Immature natural killer cell (primary cell): ENCODE results near the gene SOD1. TPM values are rescaled to one million over a fixed set of nuclear protein-coding genes. Genes with fewer than 3 reads are reported as not detected.
A peak's percentile ranks its signal among the peaks of the same experiment; 100 is the strongest.
"Not testable (repeated sequence)": the region's sequence is repeated elsewhere in the genome, so short reads cannot be mapped to it uniquely, and the experiment has no call there.

Source experiments
- DNase-seq, 3 donors: peaks; one replicate each; pipeline ENCODE4 v3.0.0; 2022; ENCODE audit warnings: mixed read lengths in 1 of 3
- H3K27ac Mint-ChIP-seq, 6 donors: one replicate each; pipeline ENCODE4 v1.8.0; 2020; ENCODE audit warnings: mixed read lengths in 6 of 6, mild to moderate bottlenecking in 5 of 6, inconsistent platforms in 4 of 6, moderate library complexity in 3 of 6
- H3K27me3 Mint-ChIP-seq, 3 donors: one replicate each; pipeline ENCODE4 v1.8.0; 2020 to 2021; ENCODE audit warnings: low read depth in 3 of 3, mild to moderate bottlenecking in 3 of 3, mixed read lengths in 3 of 3, moderate library complexity in 3 of 3, inconsistent platforms in 1 of 3
- H3K36me3 Mint-ChIP-seq, 3 donors: one replicate each; pipeline ENCODE4 v1.8.0; 2020; ENCODE audit warnings: mixed read lengths in 3 of 3, inconsistent platforms in 2 of 3, mild to moderate bottlenecking in 2 of 3
- H3K4me1 Mint-ChIP-seq, 2 donors: one replicate each; pipeline ENCODE4 v1.8.0; 2020; ENCODE audit warnings: inconsistent platforms in 2 of 2, mild to moderate bottlenecking in 2 of 2, mixed read lengths in 2 of 2, moderate library complexity in 1 of 2
- H3K4me3 Mint-ChIP-seq, 5 donors: one replicate each; pipeline ENCODE4 v1.8.0; 2020; ENCODE audit warnings: mild to moderate bottlenecking in 5 of 5, mixed read lengths in 5 of 5, inconsistent platforms in 3 of 5, moderate library complexity in 3 of 5
- H3K9me3 Mint-ChIP-seq, 6 donors: one replicate each; pipeline ENCODE4 v1.8.0; 2020; ENCODE audit warnings: mild to moderate bottlenecking in 6 of 6, mixed read lengths in 6 of 6, inconsistent platforms in 4 of 6, moderate library complexity in 3 of 6
- polyA plus RNA-seq, 3 donors: library from polyadenylated mRNA; unstranded; fragments of 300-500 nt; fragmentation: Illumina TruSeq; gene quantifications; one replicate each; pipeline ENCODE4 v1.2.3, GENCODE V29; 2021

SOD1 gene
- polyA plus RNA-seq, 3 donors from 2014 or later = 265 to 433 (median 333) TPM

DNA sequence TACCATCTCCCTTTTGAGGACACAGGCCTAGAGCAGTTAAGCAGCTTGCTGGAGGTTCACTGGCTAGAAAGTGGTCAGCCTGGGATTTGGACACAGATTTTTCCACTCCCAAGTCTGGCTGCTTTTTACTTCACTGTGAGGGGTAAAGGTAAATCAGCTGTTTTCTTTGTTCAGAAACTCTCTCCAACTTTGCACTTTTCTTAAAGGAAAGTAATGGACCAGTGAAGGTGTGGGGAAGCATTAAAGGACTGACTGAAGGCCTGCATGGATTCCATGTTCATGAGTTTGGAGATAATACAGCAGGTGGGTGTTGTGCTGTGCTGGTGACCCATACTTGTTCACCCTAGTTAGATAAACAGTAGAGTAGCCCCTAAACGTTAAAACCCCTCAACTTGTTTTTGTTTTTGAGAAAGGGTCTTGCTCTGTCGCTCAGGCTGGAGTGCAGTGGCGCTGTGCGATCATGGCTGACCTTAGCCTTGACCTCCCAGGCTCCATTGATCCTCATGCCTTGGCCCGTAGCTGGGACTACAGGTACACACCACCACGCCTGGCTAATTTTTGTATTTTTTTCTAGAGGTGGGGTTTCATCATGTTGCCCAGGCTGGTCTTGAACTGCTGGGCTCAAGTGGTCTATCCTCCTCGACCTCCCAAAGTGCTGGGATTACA is 4.2 kb downstream of the SOD1 start:
- H3K27ac Mint-ChIP-seq = no peak overlapping the region
- H3K36me3 Mint-ChIP-seq = peaks cover 0 to 12% (median 3%) of the 10 kb centered on the region in 3 donors
- DNase-seq = no peak
- no peak overlapping the region for H3K4me3 Mint-ChIP-seq
- peaks cover 42 to 68% of the 10 kb centered on the region in 2 donors for H3K4me1 Mint-ChIP-seq
- H3K27me3 Mint-ChIP-seq = peaks cover 1 to 8% (median 7%) of the 10 kb centered on the region in 3 donors
- peaks cover 0 to 1% (median 0%) of the 10 kb centered on the region in 6 donors for H3K9me3 Mint-ChIP-seq

DNA sequence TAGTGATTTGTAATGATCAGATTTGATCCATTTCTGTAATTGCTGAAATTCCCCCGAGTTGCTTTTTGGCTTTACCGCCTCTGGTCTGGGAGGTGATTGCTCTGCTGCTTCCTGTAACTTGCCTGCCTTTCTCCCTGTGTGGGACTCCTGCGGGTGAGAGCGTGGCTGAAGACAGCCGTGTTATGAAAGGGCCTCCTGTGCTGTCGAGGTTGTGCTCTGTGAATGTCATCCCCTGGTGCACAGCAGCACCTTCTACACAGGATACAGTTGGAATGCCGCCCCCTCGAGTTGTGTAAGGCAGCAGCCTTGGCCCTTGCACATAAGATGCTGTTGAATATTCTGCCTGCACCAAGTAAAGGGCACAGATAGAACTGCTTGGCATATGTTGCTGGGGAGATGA is 5.9 kb downstream of the SOD1 start:
- H3K36me3 Mint-ChIP-seq = peaks cover 0 to 12% (median 8%) of the 10 kb centered on the region in 3 donors
- H3K4me3 Mint-ChIP-seq = peak overlapping the region in 1 of 5 donors; percentile 3
- H3K27ac Mint-ChIP-seq = peak overlapping the region in 4 of 6 donors; percentile 11 to 52 (median 22)
- no peaks in the 10 kb centered on the region for H3K9me3 Mint-ChIP-seq
- H3K27me3 Mint-ChIP-seq = peaks cover 0 to 3% (median under 1%) of the 10 kb centered on the region in 3 donors
- DNase-seq = peak in 1 of 3 donors; percentile 8
- peaks cover 31 to 53% of the 10 kb centered on the region in 2 donors for H3K4me1 Mint-ChIP-seq

DNA sequence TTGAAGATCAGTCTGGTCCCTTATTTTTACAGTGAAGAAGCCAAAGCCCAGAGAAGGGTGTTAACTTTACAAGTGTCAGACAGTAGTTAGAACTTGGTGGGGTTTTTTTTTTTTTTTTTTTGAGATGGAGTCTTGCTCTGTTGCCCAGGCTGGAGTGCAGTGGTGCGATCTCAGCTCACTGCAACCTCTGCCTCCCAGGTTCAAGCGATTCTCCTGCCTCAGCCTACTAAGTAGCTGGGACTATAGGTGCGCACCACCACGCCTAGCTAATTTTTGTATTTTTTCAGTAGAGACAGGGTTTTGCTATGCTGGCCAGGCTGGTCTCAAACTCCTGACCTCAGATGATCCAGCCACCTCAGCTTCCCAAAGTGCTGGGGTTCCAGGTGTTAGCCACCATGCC is 6.4 kb downstream of the SOD1 start:
- Mint-ChIP-seq H3K27ac (peak overlapping the region in 1 of 6 donors; percentile 11), H3K4me1 (peaks cover 27 to 48% of the 10 kb centered on the region in 2 donors), H3K36me3 (peaks cover 0 to 12% (median 8%) of the 10 kb centered on the region in 3 donors)
- H3K4me3 Mint-ChIP-seq, H3K9me3 Mint-ChIP-seq, H3K27me3 Mint-ChIP-seq, DNase-seq: not testable (repeated sequence)

DNA sequence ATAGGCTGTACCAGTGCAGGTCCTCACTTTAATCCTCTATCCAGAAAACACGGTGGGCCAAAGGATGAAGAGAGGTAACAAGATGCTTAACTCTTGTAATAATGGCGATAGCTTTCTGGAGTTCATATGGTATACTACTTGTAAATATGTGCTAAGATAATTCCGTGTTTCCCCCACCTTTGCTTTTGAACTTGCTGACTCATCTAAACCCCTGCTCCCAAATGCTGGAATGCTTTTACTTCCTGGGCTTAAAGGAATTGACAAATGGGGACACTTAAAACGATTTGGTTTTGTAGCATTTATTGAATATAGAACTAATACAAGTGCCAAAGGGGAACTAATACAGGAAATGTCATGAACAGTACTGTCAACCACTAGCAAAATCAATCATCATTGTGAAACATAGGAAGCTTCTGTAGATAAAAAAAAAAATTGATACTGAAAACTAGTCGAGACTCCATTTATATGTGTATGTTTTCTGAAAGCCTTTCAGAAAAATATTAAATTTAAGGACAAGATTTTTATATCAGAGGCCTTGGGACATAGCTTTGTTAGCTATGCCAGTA is 7.0 kb downstream of the SOD1 start:
- Mint-ChIP-seq H3K27me3 (no peaks in the 10 kb centered on the region), H3K4me1 (peaks cover 23 to 42% of the 10 kb centered on the region in 2 donors), H3K9me3 (no peaks in the 10 kb centered on the region), H3K4me3 (no peak overlapping the region), H3K36me3 (peaks cover 0 to 16% (median 10%) of the 10 kb centered on the region in 3 donors), H3K27ac (peak overlapping the region in 2 of 6 donors; percentile 35 to 66)
- DNase-seq = no peak

DNA sequence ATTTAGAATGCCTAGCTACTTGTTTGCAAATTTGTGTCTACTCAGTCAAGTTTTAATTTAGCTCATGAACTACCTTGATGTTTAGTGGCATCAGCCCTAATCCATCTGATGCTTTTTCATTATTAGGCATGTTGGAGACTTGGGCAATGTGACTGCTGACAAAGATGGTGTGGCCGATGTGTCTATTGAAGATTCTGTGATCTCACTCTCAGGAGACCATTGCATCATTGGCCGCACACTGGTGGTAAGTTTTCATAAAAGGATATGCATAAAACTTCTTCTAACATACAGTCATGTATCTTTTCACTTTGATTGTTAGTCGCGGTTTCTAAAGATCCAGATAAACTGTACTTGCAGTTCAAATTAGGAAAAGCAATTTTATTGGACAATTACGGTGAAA is 7.6 kb downstream of the SOD1 start:
- no peak for DNase-seq
- H3K36me3 Mint-ChIP-seq = peaks cover 0 to 18% (median 12%) of the 10 kb centered on the region in 3 donors
- peak overlapping the region in 1 of 6 donors; percentile 2 for H3K27ac Mint-ChIP-seq
- no peak overlapping the region for H3K4me3 Mint-ChIP-seq
- H3K9me3 Mint-ChIP-seq = no peaks in the 10 kb centered on the region
- no peaks in the 10 kb centered on the region for H3K27me3 Mint-ChIP-seq
- peaks cover 19 to 36% of the 10 kb centered on the region in 2 donors for H3K4me1 Mint-ChIP-seq

DNA sequence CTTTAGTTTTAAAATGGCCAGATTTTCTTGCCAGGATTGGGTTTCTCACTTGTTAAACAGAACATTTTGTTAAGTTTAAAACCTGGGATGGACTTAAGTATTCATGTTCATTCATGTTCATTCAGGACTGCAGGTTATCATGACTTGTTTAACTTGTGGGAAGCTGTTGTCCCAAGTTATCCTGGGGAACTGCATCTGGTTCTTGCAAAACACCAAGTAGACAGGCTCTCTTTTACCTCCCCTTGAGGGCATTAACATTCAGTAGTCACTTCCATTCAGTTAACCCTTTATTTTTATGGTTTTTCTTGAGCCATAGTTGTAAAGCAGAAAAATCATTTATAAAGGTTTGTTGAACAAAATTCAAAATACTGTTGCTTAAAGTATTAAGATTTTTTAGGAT is 8.1 kb downstream of the SOD1 start:
- DNase-seq = no peak
- H3K9me3 Mint-ChIP-seq = no peaks in the 10 kb centered on the region
- H3K36me3 Mint-ChIP-seq = peaks cover 0 to 18% (median 12%) of the 10 kb centered on the region in 3 donors
- peaks cover 15 to 31% of the 10 kb centered on the region in 2 donors for H3K4me1 Mint-ChIP-seq
- no peaks in the 10 kb centered on the region for H3K27me3 Mint-ChIP-seq
- no peak overlapping the region for H3K4me3 Mint-ChIP-seq
- peak overlapping the region in 1 of 6 donors; percentile 24 for H3K27ac Mint-ChIP-seq

DNA sequence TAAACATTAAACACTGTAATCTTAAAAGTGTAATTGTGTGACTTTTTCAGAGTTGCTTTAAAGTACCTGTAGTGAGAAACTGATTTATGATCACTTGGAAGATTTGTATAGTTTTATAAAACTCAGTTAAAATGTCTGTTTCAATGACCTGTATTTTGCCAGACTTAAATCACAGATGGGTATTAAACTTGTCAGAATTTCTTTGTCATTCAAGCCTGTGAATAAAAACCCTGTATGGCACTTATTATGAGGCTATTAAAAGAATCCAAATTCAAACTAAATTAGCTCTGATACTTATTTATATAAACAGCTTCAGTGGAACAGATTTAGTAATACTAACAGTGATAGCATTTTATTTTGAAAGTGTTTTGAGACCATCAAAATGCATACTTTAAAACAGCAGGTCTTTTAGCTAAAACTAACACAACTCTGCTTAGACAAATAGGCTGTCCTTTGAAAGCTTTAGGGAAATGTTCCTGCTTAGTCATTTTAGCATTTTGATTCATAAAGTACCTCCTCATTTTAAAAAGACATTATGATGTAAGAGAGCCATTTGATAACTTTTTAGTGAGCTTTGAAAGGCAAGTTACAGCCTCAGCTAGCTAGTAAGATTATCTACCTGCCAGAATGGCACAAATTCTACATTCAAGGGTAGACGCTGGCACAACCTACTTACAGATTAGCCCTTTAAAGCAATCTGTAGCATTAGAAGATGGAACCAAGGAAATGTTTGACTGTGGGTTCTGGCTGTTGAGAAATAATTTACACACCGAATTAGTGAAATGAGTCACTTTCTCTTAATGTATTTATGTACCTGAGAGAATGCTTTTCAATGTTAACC is 9.4 kb downstream of the SOD1 start:
- Mint-ChIP-seq H3K9me3 (no peaks in the 10 kb centered on the region), H3K4me3 (no peak overlapping the region), H3K27me3 (no peaks in the 10 kb centered on the region), H3K36me3 (peaks cover 0 to 18% (median 12%) of the 10 kb centered on the region in 3 donors), H3K4me1 (peaks cover 12 to 30% of the 10 kb centered on the region in 2 donors), H3K27ac (peak overlapping the region in 2 of 6 donors; percentile 29 to 72)
- DNase-seq = no peak

DNA sequence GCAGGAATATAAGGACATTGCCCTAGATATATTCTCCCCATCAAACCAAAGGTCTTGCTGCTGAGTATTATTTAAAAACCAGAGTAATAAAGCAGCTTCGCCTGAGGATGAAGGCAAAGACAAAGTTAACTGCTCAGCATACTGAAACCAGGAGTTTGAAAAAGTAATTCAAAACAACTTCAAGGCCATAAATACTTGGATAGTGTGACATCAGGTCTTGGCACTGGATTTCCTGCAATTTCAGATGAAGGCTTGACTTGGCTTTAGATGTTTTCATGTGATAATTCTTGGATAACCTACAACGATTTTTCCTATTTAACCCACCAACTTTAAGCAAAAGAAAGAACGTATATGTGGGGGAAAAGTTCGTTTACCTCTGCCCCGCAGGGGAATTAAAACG is 10.6 kb downstream of the SOD1 start:
- Mint-ChIP-seq H3K4me1 (peaks cover 9 to 19% of the 10 kb centered on the region in 2 donors), H3K27me3 (no peaks in the 10 kb centered on the region), H3K4me3 (no peak overlapping the region), H3K9me3 (no peaks in the 10 kb centered on the region), H3K36me3 (peaks cover 0 to 14% (median 9%) of the 10 kb centered on the region in 3 donors), H3K27ac (no peak overlapping the region)
- DNase-seq = no peak

DNA sequence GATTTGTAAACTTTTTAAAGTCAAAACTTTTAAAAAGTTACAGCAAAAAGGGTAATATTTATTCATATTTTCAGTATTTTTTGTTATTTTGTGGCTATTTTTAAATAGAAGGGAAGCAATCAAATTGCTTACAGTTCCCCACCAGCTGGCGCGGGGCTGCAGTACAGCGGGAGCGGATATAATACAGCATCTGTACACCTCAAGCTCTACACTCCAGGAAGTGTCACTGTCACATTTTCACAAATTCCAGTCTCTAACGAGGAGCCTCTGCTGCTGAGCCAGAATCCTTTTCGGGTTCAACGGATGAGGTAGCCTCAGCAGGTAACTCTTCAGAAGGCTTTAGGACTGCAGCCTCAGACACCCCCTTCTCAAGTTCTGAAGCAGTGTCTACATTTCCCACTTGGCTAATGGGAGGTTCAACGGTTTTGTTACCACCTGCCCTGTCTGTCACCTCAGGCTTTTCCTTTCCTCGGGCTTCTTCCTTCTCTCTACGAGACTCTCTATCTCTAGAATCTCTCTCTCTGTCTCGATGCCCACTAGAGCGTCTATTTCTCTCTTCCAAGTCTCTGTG is 11.7 kb downstream of the SOD1 start:
- DNase-seq = no peak
- peaks cover 0 to 10% (median 9%) of the 10 kb centered on the region in 3 donors for H3K36me3 Mint-ChIP-seq
- no peaks in the 10 kb centered on the region for H3K9me3 Mint-ChIP-seq
- H3K27me3 Mint-ChIP-seq = no peaks in the 10 kb centered on the region
- H3K4me3 Mint-ChIP-seq = no peak overlapping the region
- H3K27ac Mint-ChIP-seq = peak overlapping the region in 2 of 6 donors; percentile 2 to 75
- peaks cover 1 to 10% of the 10 kb centered on the region in 2 donors for H3K4me1 Mint-ChIP-seq

DNA sequence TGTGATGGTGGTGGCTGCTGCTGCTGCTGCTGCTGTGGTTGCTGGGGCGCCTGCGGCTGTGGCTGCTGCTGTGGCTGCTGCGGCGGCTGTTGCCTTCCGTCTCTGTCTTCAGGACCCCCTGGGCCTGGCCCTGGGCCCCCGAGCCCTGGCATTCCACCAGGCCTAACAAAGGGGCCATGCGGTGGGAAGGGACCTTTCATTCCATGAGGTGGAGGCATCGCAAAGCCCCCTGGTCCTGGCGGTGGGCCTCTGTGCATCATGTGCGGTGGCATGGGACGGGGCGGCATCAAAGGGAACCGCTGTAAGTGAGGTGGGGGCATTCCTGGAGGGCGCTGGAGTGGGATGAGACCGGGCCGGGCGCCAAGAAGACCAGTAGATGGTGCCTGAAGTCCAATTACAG is 12.4 kb downstream of the SOD1 start:
- peaks cover 0 to 3% of the 10 kb centered on the region in 2 donors for H3K4me1 Mint-ChIP-seq
- no peak overlapping the region for H3K27ac Mint-ChIP-seq
- H3K4me3 Mint-ChIP-seq = no peak overlapping the region
- no peaks in the 10 kb centered on the region for H3K9me3 Mint-ChIP-seq
- no peaks in the 10 kb centered on the region for H3K27me3 Mint-ChIP-seq
- peaks cover 0 to 10% (median 9%) of the 10 kb centered on the region in 3 donors for H3K36me3 Mint-ChIP-seq
- no peak for DNase-seq

DNA sequence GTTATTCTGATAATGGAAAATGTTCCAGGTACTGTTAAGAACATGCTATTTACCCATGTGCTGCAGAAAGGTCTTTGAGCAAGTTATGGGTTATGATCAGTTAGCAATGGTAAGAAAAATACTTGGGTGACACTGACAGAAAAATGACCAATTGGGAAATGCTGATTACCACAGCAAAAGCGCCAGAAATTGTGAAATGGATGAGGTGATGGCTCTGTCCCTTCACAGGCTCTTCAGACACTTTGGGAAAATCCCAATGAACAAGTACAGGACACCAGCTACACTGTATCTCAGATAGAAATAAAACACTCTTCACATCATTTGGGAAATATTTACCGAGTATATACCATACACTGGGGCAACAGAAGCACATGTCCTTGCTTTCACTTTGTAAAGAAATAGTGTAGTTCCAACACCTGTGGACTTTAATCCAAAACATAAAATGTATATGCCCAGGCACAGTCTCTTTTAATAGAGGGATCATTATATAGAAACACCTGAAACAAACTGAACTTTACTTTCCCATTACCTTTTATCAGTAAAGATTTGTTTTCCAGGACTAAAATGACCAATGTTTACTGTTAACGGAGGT is 13.9 kb downstream of the SOD1 start:
- DNase-seq = no peak
- peaks cover 0 to 9% (median 6%) of the 10 kb centered on the region in 3 donors for H3K36me3 Mint-ChIP-seq
- no peak overlapping the region for H3K27ac Mint-ChIP-seq
- no peaks in the 10 kb centered on the region for H3K9me3 Mint-ChIP-seq
- H3K4me3 Mint-ChIP-seq = no peak overlapping the region
- H3K4me1 Mint-ChIP-seq = no peaks in the 10 kb centered on the region
- H3K27me3 Mint-ChIP-seq = no peaks in the 10 kb centered on the region

DNA sequence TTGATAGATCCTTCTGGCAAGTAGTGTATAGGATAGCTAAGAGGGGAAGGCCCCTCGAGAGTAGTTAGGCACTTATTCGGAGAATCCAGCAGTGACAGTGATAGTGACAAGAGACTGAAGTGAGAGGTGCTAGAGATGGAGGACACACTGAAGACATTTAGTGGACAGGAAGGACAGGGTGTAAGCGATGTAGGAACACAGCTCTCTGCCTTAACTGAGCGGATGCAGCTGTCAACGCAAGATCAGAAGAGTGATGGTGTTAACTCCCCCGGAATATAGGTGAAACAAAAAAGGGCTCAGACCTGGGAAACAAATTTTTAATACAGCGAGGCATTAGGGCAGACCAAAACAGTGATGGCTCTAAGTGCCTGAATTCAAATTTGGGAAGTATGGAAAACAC is 15.8 kb downstream of the SOD1 start:
- no peak overlapping the region for H3K4me3 Mint-ChIP-seq
- no peaks in the 10 kb centered on the region for H3K9me3 Mint-ChIP-seq
- H3K27ac Mint-ChIP-seq = no peak overlapping the region
- no peaks in the 10 kb centered on the region for H3K27me3 Mint-ChIP-seq
- H3K36me3 Mint-ChIP-seq = peaks cover 0 to 6% (median 4%) of the 10 kb centered on the region in 3 donors
- H3K4me1 Mint-ChIP-seq = no peaks in the 10 kb centered on the region
- no peak for DNase-seq

DNA sequence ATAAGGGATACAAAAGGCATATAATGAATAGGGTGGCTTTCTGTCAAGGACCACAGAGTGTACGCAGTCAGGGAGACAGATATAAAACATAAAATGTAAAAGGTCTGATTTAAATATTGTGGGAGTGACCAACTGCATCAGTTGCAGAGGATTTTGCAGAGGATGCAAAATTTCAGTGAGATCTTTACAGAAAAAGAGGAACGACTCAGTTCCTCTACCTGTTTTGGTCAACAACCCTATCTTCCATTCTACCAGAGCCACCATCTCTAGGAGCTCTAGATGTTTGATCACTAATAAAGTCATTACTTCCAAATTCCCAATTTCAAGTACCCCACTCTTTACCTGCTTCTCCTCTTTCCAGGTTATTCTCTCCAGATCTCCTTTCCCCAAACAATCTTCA is 16.5 kb downstream of the SOD1 start:
- Mint-ChIP-seq H3K4me1 (no peaks in the 10 kb centered on the region), H3K27me3 (no peaks in the 10 kb centered on the region), H3K4me3 (no peak overlapping the region), H3K36me3 (peaks cover 0 to 6% (median 4%) of the 10 kb centered on the region in 3 donors), H3K27ac (no peak overlapping the region), H3K9me3 (no peaks in the 10 kb centered on the region)
- DNase-seq = no peak
